Measurements from ENCODE around the gene GTF2H4. TPM values are rescaled to one million over a fixed set of nuclear protein-coding genes. Genes with fewer than 3 reads are reported as not detected.
A peak's percentile ranks its signal among the peaks of the same experiment; 100 is the strongest.

GTF2H4 gene
- total RNA-seq, 2 donors from 2014 or later, result 60.0 to 67.9 TPM

DNA sequence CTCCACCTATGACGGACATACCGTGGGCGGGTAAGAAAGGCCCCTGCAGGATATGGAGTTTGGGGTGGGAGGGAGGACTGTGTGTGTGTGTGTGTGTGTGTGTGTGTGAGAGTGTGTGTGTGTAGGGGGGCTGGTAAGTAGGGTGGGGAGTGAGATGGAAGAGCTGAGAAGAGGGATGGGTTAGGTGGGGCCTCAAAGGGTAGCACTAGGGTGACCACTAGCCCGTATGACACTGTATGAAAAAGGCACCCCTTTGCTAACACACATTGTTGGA, 16.6 kb upstream of the GTF2H4 start:
- H3K27me3 Mint-ChIP-seq (ENCODE audit: insufficient read depth), result no peaks in the 10 kb centered on the region
- TF ChIP-seq, protein P1, sequence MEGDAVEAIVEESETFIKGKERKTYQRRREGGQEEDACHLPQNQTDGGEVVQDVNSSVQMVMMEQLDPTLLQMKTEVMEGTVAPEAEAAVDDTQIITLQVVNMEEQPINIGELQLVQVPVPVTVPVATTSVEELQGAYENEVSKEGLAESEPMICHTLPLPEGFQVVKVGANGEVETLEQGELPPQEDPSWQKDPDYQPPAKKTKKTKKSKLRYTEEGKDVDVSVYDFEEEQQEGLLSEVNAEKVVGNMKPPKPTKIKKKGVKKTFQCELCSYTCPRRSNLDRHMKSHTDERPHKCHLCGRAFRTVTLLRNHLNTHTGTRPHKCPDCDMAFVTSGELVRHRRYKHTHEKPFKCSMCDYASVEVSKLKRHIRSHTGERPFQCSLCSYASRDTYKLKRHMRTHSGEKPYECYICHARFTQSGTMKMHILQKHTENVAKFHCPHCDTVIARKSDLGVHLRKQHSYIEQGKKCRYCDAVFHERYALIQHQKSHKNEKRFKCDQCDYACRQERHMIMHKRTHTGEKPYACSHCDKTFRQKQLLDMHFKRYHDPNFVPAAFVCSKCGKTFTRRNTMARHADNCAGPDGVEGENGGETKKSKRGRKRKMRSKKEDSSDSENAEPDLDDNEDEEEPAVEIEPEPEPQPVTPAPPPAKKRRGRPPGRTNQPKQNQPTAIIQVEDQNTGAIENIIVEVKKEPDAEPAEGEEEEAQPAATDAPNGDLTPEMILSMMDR (conservative IDR thresholded peaks at IDR 0.05), result no peak
- 94% methylated on average over 4 of the region's 4 CpGs; no CpG with 5 or more reads in 1 of the 2 experiments for WGBS, 2 experiments (ENCODE audit: insufficient coverage in 1 of 2, insufficient read length in 1 of 2)
- no peak for DNase-seq
- Histone ChIP-seq H3K4me3 (ENCODE audit: low read length) (no peak overlapping the region), H3K9me3 (ENCODE audit: control insufficient read depth, low read length) (no peaks in the 10 kb centered on the region), H3K36me3 (ENCODE audit: control insufficient read depth, insufficient read depth, low read length) (peaks cover 40% of the 10 kb centered on the region), H3K27me3 (ENCODE audit: control insufficient read depth, insufficient read depth, low read length, poor library complexity, severe bottlenecking) (no peaks in the 10 kb centered on the region), H3K9ac (ENCODE audit: extremely low read depth, low read length, poor library complexity, severe bottlenecking) (no peak overlapping the region), H3K4me1 (ENCODE audit: control insufficient read depth, insufficient read depth, low read length) (peaks cover 2% of the 10 kb centered on the region), H3K27ac (ENCODE audit: low read depth, low read length) (no peak overlapping the region)
- no peak overlapping the region for H3K4me3 Mint-ChIP-seq
- peaks cover 12% of the 10 kb centered on the region for H3K4me1 Mint-ChIP-seq
- no peak overlapping the region for H3K27ac Mint-ChIP-seq
- H3K36me3 Mint-ChIP-seq (ENCODE audit: low read depth), result peaks cover 50% of the 10 kb centered on the region
- H3K9me3 Mint-ChIP-seq, result no peaks in the 10 kb centered on the region

DNA sequence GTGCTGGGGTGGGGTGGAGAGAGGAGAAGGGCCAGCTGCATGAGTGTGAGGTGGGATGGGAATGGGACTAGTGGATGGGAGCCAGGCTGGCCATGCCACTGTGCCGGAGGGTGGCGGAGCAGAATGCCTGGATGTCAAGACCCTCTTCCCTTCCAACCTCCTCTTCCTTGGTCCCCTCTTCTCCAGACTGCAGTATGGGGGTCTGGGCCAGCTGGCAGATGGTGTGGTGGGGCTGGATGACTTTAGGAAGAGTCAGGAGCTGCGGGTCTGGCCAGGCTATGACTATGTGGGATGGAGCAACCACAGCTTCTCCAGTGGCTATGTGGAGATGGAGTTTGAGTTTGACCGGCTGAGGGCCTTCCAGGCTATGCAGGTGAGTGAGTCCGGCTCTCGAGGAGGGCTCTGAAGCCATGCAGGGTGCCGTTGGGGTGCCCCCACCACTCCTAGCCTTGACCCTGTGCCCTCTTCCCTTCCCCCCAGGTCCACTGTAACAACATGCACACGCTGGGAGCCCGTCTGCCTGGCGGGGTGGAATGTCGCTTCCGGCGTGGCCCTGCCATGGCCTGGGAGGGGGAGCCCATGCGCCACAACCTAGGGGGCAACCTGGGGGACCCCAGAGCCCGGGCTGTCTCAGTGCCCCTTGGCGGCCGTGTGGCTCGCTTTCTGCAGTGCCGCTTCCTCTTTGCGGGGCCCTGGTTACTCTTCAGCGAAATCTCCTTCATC, 16.0 kb upstream of the GTF2H4 start:
- Histone ChIP-seq H3K27ac (ENCODE audit: low read depth, low read length) (no peak overlapping the region), H3K27me3 (ENCODE audit: control insufficient read depth, insufficient read depth, low read length, poor library complexity, severe bottlenecking) (no peaks in the 10 kb centered on the region), H3K4me3 (ENCODE audit: low read length) (no peak overlapping the region), H3K4me1 (ENCODE audit: control insufficient read depth, insufficient read depth, low read length) (no peaks in the 10 kb centered on the region), H3K9me3 (ENCODE audit: control insufficient read depth, low read length) (no peaks in the 10 kb centered on the region), H3K9ac (ENCODE audit: extremely low read depth, low read length, poor library complexity, severe bottlenecking) (no peak overlapping the region), H3K36me3 (ENCODE audit: control insufficient read depth, insufficient read depth, low read length) (peaks cover 45% of the 10 kb centered on the region)
- Mint-ChIP-seq H3K27ac (no peak overlapping the region), H3K36me3 (ENCODE audit: low read depth) (peaks cover 54% of the 10 kb centered on the region), H3K27me3 (ENCODE audit: insufficient read depth) (no peaks in the 10 kb centered on the region), H3K4me1 (peaks cover 6% of the 10 kb centered on the region), H3K4me3 (no peak overlapping the region), H3K9me3 (no peaks in the 10 kb centered on the region)
- 94 to 97% methylated on average over 13 to 21 of the region's 21 CpGs for WGBS, 2 experiments (ENCODE audit: insufficient coverage in 1 of 2, insufficient read length in 1 of 2)
- TF ChIP-seq, protein P1 (conservative IDR thresholded peaks at IDR 0.05), result no peak
- DNase-seq, result no peak

DNA sequence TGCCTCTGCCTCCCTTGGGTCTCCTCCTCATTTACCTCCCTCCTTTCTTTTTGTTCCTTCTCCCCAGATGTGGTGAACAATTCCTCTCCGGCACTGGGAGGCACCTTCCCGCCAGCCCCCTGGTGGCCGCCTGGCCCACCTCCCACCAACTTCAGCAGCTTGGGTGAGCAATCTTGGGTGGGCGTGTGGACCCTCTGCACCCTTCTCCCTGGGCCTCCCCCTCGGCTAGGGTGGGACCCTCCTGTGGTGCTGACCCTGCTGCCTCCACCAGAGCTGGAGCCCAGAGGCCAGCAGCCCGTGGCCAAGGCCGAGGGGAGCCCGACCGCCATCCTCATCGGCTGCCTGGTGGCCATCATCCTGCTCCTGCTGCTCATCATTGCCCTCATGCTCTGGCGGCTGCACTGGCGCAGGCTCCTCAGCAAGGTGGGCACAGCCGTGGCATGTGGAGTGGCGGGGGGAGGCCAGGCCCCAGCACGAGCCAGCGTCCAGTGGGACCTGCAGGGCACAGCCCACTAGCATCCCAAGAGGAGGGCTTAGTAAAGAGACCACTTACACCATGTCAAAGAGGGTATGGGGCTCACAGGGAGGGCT, 14.9 kb upstream of the GTF2H4 start:
- Mint-ChIP-seq H3K4me1 (peaks cover 6% of the 10 kb centered on the region), H3K27ac (no peak overlapping the region), H3K36me3 (ENCODE audit: low read depth) (peaks cover 60% of the 10 kb centered on the region), H3K27me3 (ENCODE audit: insufficient read depth) (no peaks in the 10 kb centered on the region), H3K9me3 (no peaks in the 10 kb centered on the region), H3K4me3 (no peak overlapping the region)
- H3K27ac ChIP-seq (ENCODE audit: low read depth, low read length), result no peak overlapping the region
- 89 to 93% methylated on average over 10 to 16 of the region's 16 CpGs for WGBS, 2 experiments (ENCODE audit: insufficient coverage in 1 of 2, insufficient read length in 1 of 2)
- H3K4me1 ChIP-seq (ENCODE audit: control insufficient read depth, insufficient read depth, low read length), result no peaks in the 10 kb centered on the region
- TF ChIP-seq, protein P1 (conservative IDR thresholded peaks at IDR 0.05), result peak; percentile 77
- no peaks in the 10 kb centered on the region for H3K9me3 ChIP-seq (ENCODE audit: control insufficient read depth, low read length)
- no peak overlapping the region for H3K4me3 ChIP-seq (ENCODE audit: low read length)
- H3K36me3 ChIP-seq (ENCODE audit: control insufficient read depth, insufficient read depth, low read length), result peaks cover 51% of the 10 kb centered on the region
- no peak overlapping the region for H3K9ac ChIP-seq (ENCODE audit: extremely low read depth, low read length, poor library complexity, severe bottlenecking)
- DNase-seq, result peak; percentile 75
- H3K27me3 ChIP-seq (ENCODE audit: control insufficient read depth, insufficient read depth, low read length, poor library complexity, severe bottlenecking), result no peaks in the 10 kb centered on the region

All from endodermal cell (in vitro differentiated cells).